ENCODE measurements around the gene FOXK2. TPM values are rescaled to one million over a fixed set of nuclear protein-coding genes. Genes with fewer than 3 reads are reported as not detected.

Gene FOXK2
- total RNA-seq, 3 donors from 2014 or later (not counting 1 experiment from before 2014, with no cell fraction given): 42.5 to 50.0 (median 46.4) TPM

- no peak for TF ChIP-seq CTCF (IDR thresholded peaks at IDR 0.05)
- Histone ChIP-seq H3K4me3 (ENCODE audit: low read length) (no peak overlapping the region), H3K27me3 (ENCODE audit: control insufficient read depth, insufficient read depth, low read length) (no peaks in the 10 kb centered on the region), H3K36me3 (ENCODE audit: control insufficient read depth, insufficient read depth, low read length) (peaks cover 69% of the 10 kb centered on the region), H3K9me3 (ENCODE audit: control insufficient read depth, insufficient read depth, low read length) (no peaks in the 10 kb centered on the region), H3K27ac (ENCODE audit: low read length) (no peak overlapping the region), H3K4me1 (ENCODE audit: control insufficient read depth, insufficient read depth, low read length) (no peaks in the 10 kb centered on the region)
- no peaks in the 10 kb centered on the region for H3K9me3 Mint-ChIP-seq
- H3K4me1 Mint-ChIP-seq: no peaks in the 10 kb centered on the region
- H3K27me3 Mint-ChIP-seq (ENCODE audit: low read depth in 2 of 2): no peaks in the 10 kb centered on the region
- H3K4me3 Mint-ChIP-seq: no peak overlapping the region
- DNase-seq (no peak), ATAC-seq (no peak)
- 96% methylated on average over 10 of the region's 10 CpGs for WGBS (ENCODE audit: insufficient coverage)
- intact Hi-C loops (cut with micrococcal nuclease): no loop called here
- no peaks in the 10 kb centered on the region for H3K36me3 Mint-ChIP-seq
- H3K27ac Mint-ChIP-seq: peak overlapping the region in 1 of 2 donors; percentile 38
These were observed 100.1 kb downstream of the FOXK2 start for GRCh38 chr17:82619641-82620040.

GRCh38 chr17:82623707-82624106 is 104.2 kb downstream of the FOXK2 start:
- Histone ChIP-seq H3K4me1 (ENCODE audit: control insufficient read depth, insufficient read depth, low read length) (no peaks in the 10 kb centered on the region), H3K9me3 (ENCODE audit: control insufficient read depth, insufficient read depth, low read length) (no peaks in the 10 kb centered on the region), H3K27me3 (ENCODE audit: control insufficient read depth, insufficient read depth, low read length) (no peaks in the 10 kb centered on the region), H3K4me3 (ENCODE audit: low read length) (no peak overlapping the region), H3K27ac (ENCODE audit: low read length) (no peak overlapping the region), H3K36me3 (ENCODE audit: control insufficient read depth, insufficient read depth, low read length) (peaks cover 63% of the 10 kb centered on the region)
- no peak for ATAC-seq
- no peak overlapping the region for H3K27ac Mint-ChIP-seq
- WGBS (ENCODE audit: insufficient coverage): 88% methylated on average over 15 of the region's 15 CpGs
- H3K4me1 Mint-ChIP-seq: peaks cover 0 to 8% of the 10 kb centered on the region in 2 donors
- TF ChIP-seq CTCF (IDR thresholded peaks at IDR 0.05): no peak
- no peaks in the 10 kb centered on the region for H3K27me3 Mint-ChIP-seq (ENCODE audit: low read depth in 2 of 2)
- no peak for DNase-seq
- no peaks in the 10 kb centered on the region for H3K9me3 Mint-ChIP-seq
- intact Hi-C loops (cut with micrococcal nuclease): no loop called here
- H3K4me3 Mint-ChIP-seq: no peak overlapping the region
- no peaks in the 10 kb centered on the region for H3K36me3 Mint-ChIP-seq

GRCh38 chr17:82627405-82627804 is 107.9 kb downstream of the FOXK2 start:
- Histone ChIP-seq H3K4me1 (ENCODE audit: control insufficient read depth, insufficient read depth, low read length) (no peaks in the 10 kb centered on the region), H3K36me3 (ENCODE audit: control insufficient read depth, insufficient read depth, low read length) (peaks cover 41% of the 10 kb centered on the region), H3K4me3 (ENCODE audit: low read length) (no peak overlapping the region), H3K27ac (ENCODE audit: low read length) (no peak overlapping the region), H3K9me3 (ENCODE audit: control insufficient read depth, insufficient read depth, low read length) (no peaks in the 10 kb centered on the region), H3K27me3 (ENCODE audit: control insufficient read depth, insufficient read depth, low read length) (no peaks in the 10 kb centered on the region)
- intact Hi-C loops (cut with micrococcal nuclease): no loop called here
- TF ChIP-seq CTCF (IDR thresholded peaks at IDR 0.05): no peak
- Mint-ChIP-seq H3K36me3 (no peaks in the 10 kb centered on the region), H3K4me1 (peaks cover 4 to 15% of the 10 kb centered on the region in 2 donors), H3K27me3 (ENCODE audit: low read depth in 2 of 2) (no peaks in the 10 kb centered on the region), H3K4me3 (no peak overlapping the region), H3K9me3 (no peaks in the 10 kb centered on the region), H3K27ac (peak overlapping the region; percentile 21 to 22)
- 94% methylated on average over 21 of the region's 21 CpGs for WGBS (ENCODE audit: insufficient coverage)
- ATAC-seq (peak in 2 of 3 donors; percentile 14 to 17), DNase-seq (no peak)

GRCh38 chr17:82629748-82630147 is 110.2 kb downstream of the FOXK2 start:
- H3K36me3 ChIP-seq (ENCODE audit: control insufficient read depth, insufficient read depth, low read length): peaks cover 34% of the 10 kb centered on the region
- H3K4me1 ChIP-seq (ENCODE audit: control insufficient read depth, insufficient read depth, low read length): no peaks in the 10 kb centered on the region
- H3K9me3 Mint-ChIP-seq: no peaks in the 10 kb centered on the region
- H3K36me3 Mint-ChIP-seq: no peaks in the 10 kb centered on the region
- no peaks in the 10 kb centered on the region for H3K27me3 Mint-ChIP-seq (ENCODE audit: low read depth in 2 of 2)
- 93% methylated on average over 8 of the region's 8 CpGs for WGBS (ENCODE audit: insufficient coverage)
- H3K4me3 ChIP-seq (ENCODE audit: low read length): no peak overlapping the region
- H3K27ac ChIP-seq (ENCODE audit: low read length): no peak overlapping the region
- no peak for TF ChIP-seq CTCF (IDR thresholded peaks at IDR 0.05)
- no peaks in the 10 kb centered on the region for H3K9me3 ChIP-seq (ENCODE audit: control insufficient read depth, insufficient read depth, low read length)
- intact Hi-C loops (cut with micrococcal nuclease): no loop called here
- no peak overlapping the region for H3K4me3 Mint-ChIP-seq
- no peak for ATAC-seq
- DNase-seq: no peak
- peaks cover 15 to 21% of the 10 kb centered on the region in 2 donors for H3K4me1 Mint-ChIP-seq
- H3K27me3 ChIP-seq (ENCODE audit: control insufficient read depth, insufficient read depth, low read length): no peaks in the 10 kb centered on the region
- peak overlapping the region; percentile 6 to 77 for H3K27ac Mint-ChIP-seq

Data from natural killer cell (primary cell).